IMR-90 (cell line): ENCODE results near the gene CD44. TPM values are rescaled to one million over a fixed set of nuclear protein-coding genes. Genes with fewer than 3 reads are reported as not detected.

Source experiments
- ATAC-seq: fragments of 200-7000 bp; cut with Tn5 transposase; 2 replicates; pipeline ENCODE4 v1.9.1; 2020; ENCODE audit warnings: low read depth, mild to moderate bottlenecking, moderate library complexity
- BruUV-seq: library from RNA; stranded (reverse); fragments of 400-500 nt; replicated peaks from 2 replicates; lab custom pipeline; 2021; lab: Mats Ljungman, UMichigan
- CTCF ChIA-PET: fragments of 300-600 bp; formaldehyde crosslinking; extraction: SDS; loops from one replicate; lab custom pipeline; 2021; ENCODE audit warnings: antibody characterized with exemption; lab: Yijun Ruan, JAX
- POLR2A ChIA-PET: fragments of 300-600 bp; sonication (Branson Sonifier 250); formaldehyde crosslinking; loops from one replicate; lab custom pipeline; 2022; ENCODE audit warnings: antibody characterized with exemption; ENCODE audit not compliant: unreplicated experiment; lab: Charles Lee
- DNase-seq: peaks from one replicate; pipeline ENCODE4 v3.0.0; 2013
- H2AFZ ChIP-seq: replicated peaks from 2 replicates; pipeline ENCODE3; 2013; ENCODE audit warnings: low read length, mild to moderate bottlenecking; ENCODE audit not compliant: poor library complexity
- H2AK5ac ChIP-seq: 2 replicates; pipeline ENCODE4 v1.6.1; 2013; ENCODE audit warnings: low read depth, low read length, inconsistent platforms
- H2AK9ac ChIP-seq: replicated peaks from 2 replicates; pipeline ENCODE3; 2013; ENCODE audit warnings: mild to moderate bottlenecking, low read depth, low read length, moderate library complexity; ENCODE audit not compliant: poor library complexity
- H2BK120ac ChIP-seq: 2 replicates; pipeline ENCODE4 v1.6.1; 2013; ENCODE audit warnings: low read depth, low read length, inconsistent platforms
- H2BK15ac ChIP-seq: 3 replicates; pipeline ENCODE4 v1.6.1; 2013; ENCODE audit warnings: low read depth, low read length, inconsistent platforms
- H2BK20ac ChIP-seq: 2 replicates; pipeline ENCODE4 v1.6.1; 2013; ENCODE audit warnings: low read depth, mild to moderate bottlenecking, inconsistent platforms, low read length, moderate library complexity
- H2BK5ac ChIP-seq: 2 replicates; pipeline ENCODE4 v1.6.1; 2013; ENCODE audit warnings: mild to moderate bottlenecking, low read depth, low read length, inconsistent platforms; ENCODE audit not compliant: poor library complexity, severe bottlenecking
- H3K14ac ChIP-seq: replicated peaks from 2 replicates; pipeline ENCODE4 v1.6.1; 2013; ENCODE audit warnings: low read depth, low read length, inconsistent platforms
- H3K18ac ChIP-seq: 2 replicates; pipeline ENCODE4 v1.6.1; 2013; ENCODE audit warnings: low read depth, low read length, control low read depth
- H3K23ac ChIP-seq: 2 replicates; pipeline ENCODE4 v1.6.1; 2013; ENCODE audit warnings: low read depth, low read length, inconsistent platforms
- H3K27ac ChIP-seq: 2 replicates; pipeline ENCODE4 v1.5.1; 2013; ENCODE audit warnings: mild to moderate bottlenecking, control low read depth, low read length; ENCODE audit not compliant: insufficient read depth
- H3K27me3 ChIP-seq: 2 replicates; pipeline ENCODE4 v1.6.1; 2013; ENCODE audit warnings: low read length; ENCODE audit not compliant: control insufficient read depth, insufficient read depth
- H3K36me3 ChIP-seq: 2 replicates; pipeline ENCODE4 v1.6.1; 2013; ENCODE audit warnings: low read length, mixed read lengths; ENCODE audit not compliant: control insufficient read depth, insufficient read depth
- H3K4ac ChIP-seq: 2 replicates; pipeline ENCODE4 v1.6.1; 2013; ENCODE audit warnings: low read depth, low read length, inconsistent platforms
- H3K4me1 ChIP-seq: 2 replicates; pipeline ENCODE4 v1.6.1; 2013; ENCODE audit warnings: low read length, mixed read lengths; ENCODE audit not compliant: control insufficient read depth, insufficient read depth
- H3K4me2 ChIP-seq: 2 replicates; pipeline ENCODE4 v1.6.1; 2013; ENCODE audit warnings: low read depth, mild to moderate bottlenecking, control low read depth, low read length, moderate library complexity
- H3K4me3 ChIP-seq: 2 replicates; pipeline ENCODE4 v1.5.1; 2013; ENCODE audit warnings: low read depth, mild to moderate bottlenecking, control low read depth, low read length, moderate library complexity; ENCODE audit not compliant: insufficient read depth
- H3K56ac ChIP-seq: 2 replicates; pipeline ENCODE4 v1.6.1; 2013; ENCODE audit warnings: low read length, inconsistent platforms; ENCODE audit not compliant: insufficient read depth; ENCODE audit errors: extremely low read depth
- H3K79me1 ChIP-seq, 2 experiments: 2 replicates each; pipeline ENCODE4 v1.6.1; 2013; ENCODE audit warnings: low read length in 2 of 2, inconsistent platforms in 1 of 2, low read depth in 1 of 2
- H3K9ac ChIP-seq: 2 replicates; pipeline ENCODE4 v1.6.1; 2013; ENCODE audit warnings: low read depth, low read length, control low read depth
- H3K9me1 ChIP-seq: 2 replicates; pipeline ENCODE4 v1.6.1; 2013; ENCODE audit warnings: low read length, inconsistent platforms; ENCODE audit not compliant: insufficient read depth
- H3K9me3 ChIP-seq: 2 replicates; pipeline ENCODE4 v1.6.1; 2013; ENCODE audit warnings: low read length; ENCODE audit not compliant: control insufficient read depth, insufficient read depth
- H4K20me1 ChIP-seq: 2 replicates; pipeline ENCODE4 v1.6.1; 2013; ENCODE audit warnings: low read length, inconsistent platforms; ENCODE audit not compliant: insufficient read depth
- H4K5ac ChIP-seq: 2 replicates; pipeline ENCODE4 v1.6.1; 2013; ENCODE audit warnings: mild to moderate bottlenecking, low read depth, low read length, control low read depth
- H4K8ac ChIP-seq, 2 experiments: 2 replicates each; pipeline ENCODE4 v1.6.1; 2013; ENCODE audit warnings: low read depth in 2 of 2, low read length in 2 of 2, control low read depth in 1 of 2, inconsistent platforms in 1 of 2
- H4K91ac ChIP-seq: 2 replicates; pipeline ENCODE4 v1.6.1; 2013; ENCODE audit warnings: low read depth, low read length, inconsistent platforms; ENCODE audit not compliant: insufficient read depth
- BHLHE40 ChIP-seq: fragments of 150-350 bp; IDR thresholded peaks from 2 replicates; pipeline ENCODE4 v1.6.1; 2016; ENCODE audit warnings: mild to moderate bottlenecking, low read depth, low read length
- CEBPB ChIP-seq: IDR thresholded peaks from 2 replicates; pipeline ENCODE4 v1.6.1; 2012; ENCODE audit warnings: low read depth, low read length, improper control_type of control experiment
- FOS ChIP-seq: fragments of 150-350 bp; IDR thresholded peaks from 2 replicates; pipeline ENCODE4 v1.6.1; 2016; ENCODE audit warnings: low read depth, low read length
- MAZ ChIP-seq: IDR thresholded peaks from 2 replicates; pipeline ENCODE4 v1.6.1; 2012; ENCODE audit warnings: low read depth, mild to moderate bottlenecking, low read length, improper control_type of control experiment, moderate library complexity, borderline replicate concordance
- WGBS, 2 experiments: methylation state at CpG; one replicate each; pipeline versions ENCODE4 v1.1.5 to v1.1.7; 2013; ENCODE audit warnings: missing lambda C conversion rate in 2 of 2; ENCODE audit not compliant: insufficient read length in 1 of 2; ENCODE audit errors: extremely low coverage in 2 of 2; 5-methylcytosine and 5-hydroxymethylcytosine counted together
- dilution Hi-C: fragments of 300-500 bp; cut with HindIII; formaldehyde crosslinking; loops from one replicate; pipeline ENCODE4 v1.14.3; 2018; ENCODE audit warnings: low sequenced_read_pairs; ENCODE audit not compliant: unreplicated experiment
- in situ Hi-C: fragments of 300-500 bp; cut with MboI; formaldehyde crosslinking; loops from 3 replicates; pipeline ENCODE4 v1.14.3; 2019; ENCODE audit warnings: low sequenced_read_pairs, inconsistent platforms, mixed read lengths
- intact Hi-C: fragments of 100-400 bp; cut with micrococcal nuclease; formaldehyde crosslinking; loops from 2 replicates; pipeline ENCODE4 v1.10.0; 2022
- polyA plus RNA-seq, 3 experiments: library from polyadenylated mRNA; depleted of rRNA; stranded (reverse); fragments of >200 nt; gene quantifications; 2 replicates each; pipeline ENCODE4 v1.2.3, GENCODE V29; 2012; ENCODE audit warnings: low replicate concordance in 1 of 3
- total RNA-seq: library from RNA; depleted of rRNA; stranded (reverse); fragments of >200 nt; gene quantifications from 2 replicates; pipeline ENCODE4 v1.2.3, GENCODE V29; 2012

Gene CD44
- total and polyA plus RNA-seq, 2 of the 4 experiments (the other 2 are of a cell fraction), result 357 to 947 TPM

- peak overlapping the region; percentile 40 for H4K5ac ChIP-seq
- H3K56ac ChIP-seq, result peak overlapping the region; percentile 71
- peak overlapping the region; percentile 96 for H2BK120ac ChIP-seq
- peak overlapping the region; percentile 95 for H2AK5ac ChIP-seq
- H3K27me3 ChIP-seq, result no peaks in the 10 kb centered on the region
- peak overlapping the region; percentile 95 for H3K23ac ChIP-seq
- peak overlapping the region; percentile 20; the same call in 1 of the 2 replicates for H3K4me2 ChIP-seq
- 17% methylated on average over 1 of the region's 8 CpGs; no CpG with 5 or more reads in 1 of the 2 experiments for WGBS, 2 experiments
- intact Hi-C loops, result no loop called here
- CTCF ChIA-PET, result interaction anchor here (0.8 kb wide), 1 partner anchor 162 kb away, joined by 4 read pairs; no protein-coding TSS in a partner anchor
- peaks cover 30% of the 10 kb centered on the region for H3K36me3 ChIP-seq
- peaks cover 99% of the 10 kb centered on the region for H4K20me1 ChIP-seq
- H3K14ac ChIP-seq, result peak overlapping the region; percentile 98
- H3K4ac ChIP-seq, result peak overlapping the region; percentile 91
- H3K18ac ChIP-seq, result peak overlapping the region; percentile 59
- H3K27ac ChIP-seq, result peak overlapping the region; percentile 70
- peak overlapping the region; percentile 97 for H2BK5ac ChIP-seq
- H3K4me3 ChIP-seq, result no peak overlapping the region
- no peak for ATAC-seq
- dilution Hi-C loops, result no loop called here
- peak overlapping the region; percentile 83 to 93 for H4K8ac ChIP-seq
- peak overlapping the region; percentile 82 for H2AK9ac ChIP-seq
- no TSS peak for BruUV-seq
- H2BK15ac ChIP-seq, result peak overlapping the region; percentile 94
- no peaks in the 10 kb centered on the region for H3K9me3 ChIP-seq
- TF ChIP-seq MAZ, result peak; percentile 56; the same call in 1 of the 2 replicates
- TF ChIP-seq BHLHE40, result no peak
- TF ChIP-seq FOS, result 0 out of 2 replicates have a peak, but pooled peaks have one; percentile 26
- peak; percentile 81 for TF ChIP-seq CEBPB
- H3K9ac ChIP-seq, result 0 out of 2 replicates have a peak overlapping the region, but pooled peaks have one; percentile 15
- peak overlapping the region; percentile 95 for H4K91ac ChIP-seq
- peak; percentile 50 for DNase-seq
- in situ Hi-C loops, result loop anchor here (25.0 kb wide), 1 partner anchor 578 kb away; no protein-coding TSS in a partner anchor
- peaks cover 52% of the 10 kb centered on the region for H3K4me1 ChIP-seq
- peaks cover 5 to 91% of the 10 kb centered on the region in 2 experiments for H3K79me1 ChIP-seq
- POLR2A ChIA-PET, result interaction anchor here (0.6 kb wide), 1 partner anchor 32 kb away, joined by 3 read pairs; no protein-coding TSS in a partner anchor
- peaks cover 69% of the 10 kb centered on the region for H3K9me1 ChIP-seq
- H2AFZ ChIP-seq, result peak overlapping the region; percentile 27
- H2BK20ac ChIP-seq, result peak overlapping the region; percentile 95
These were observed 26.7 kb downstream of the CD44 start for GRCh38 chr11:35165423-35166368.
